A673 (cell line): ENCODE results near the gene ARFIP1.

Experiments
- CTCF ChIP-seq: fragments of 300-800, 200-600 bp; sonication (generic); conservative IDR thresholded peaks from 2 replicates; pipeline ENCODE4 v1.5.1; 2017; ENCODE audit warnings: low read depth, mild to moderate bottlenecking, antibody characterized with exemption, low read length, moderate library complexity, mixed read lengths
- EZH2 ChIP-seq: fragments of 200-600 bp; sonication (generic); IDR thresholded peaks from 2 replicates; pipeline ENCODE4 v1.6.1; 2017; ENCODE audit warnings: borderline replicate concordance, low read depth, mild to moderate bottlenecking, mixed read lengths, antibody characterized with exemption, low read length; ENCODE audit not compliant: poor library complexity, severe bottlenecking

- TF ChIP-seq CTCF = no peak
- TF ChIP-seq EZH2 = no peak
Observed at GRCh38 chr4:152773953-152774352, 5.8 kb upstream of the ARFIP1 start.
